Retinal pigment epithelial cell (primary cell): ENCODE measurements around the gene NCKAP5.

ENCODE experiments used
- DNase-seq: peaks from one replicate; pipeline ENCODE4 v3.0.0-alpha.2; 2010; ENCODE audit warnings: low read depth
- H3K4me3 ChIP-seq: 2 replicates; pipeline ENCODE4 v1.5.1; 2011; ENCODE audit warnings: mild to moderate bottlenecking, low read length, control low read depth, moderate library complexity
- CTCF ChIP-seq: conservative IDR thresholded peaks from 2 replicates; pipeline ENCODE4 v1.5.1; 2011; ENCODE audit warnings: low read depth, low read length, control low read depth, inconsistent platforms

NCKAP5 gene

GRCh38 chr2:132883430-132883829 lies 684.8 kb downstream of the NCKAP5 start:
- H3K4me3 ChIP-seq, result no peak overlapping the region
- no peak for TF ChIP-seq CTCF
- DNase-seq, result no peak

GRCh38 chr2:132881546-132881945 lies 686.7 kb downstream of the NCKAP5 start:
- DNase-seq, result no peak
- H3K4me3 ChIP-seq, result no peak overlapping the region
- no peak for TF ChIP-seq CTCF

GRCh38 chr2:132877923-132878322 lies 690.3 kb downstream of the NCKAP5 start:
- no peak for TF ChIP-seq CTCF
- DNase-seq, result no peak
- H3K4me3 ChIP-seq, result no peak overlapping the region

- no peak overlapping the region for H3K4me3 ChIP-seq
- TF ChIP-seq CTCF, result no peak
- no peak for DNase-seq
Measured at GRCh38 chr2:132876745-132877391, 691.4 kb downstream of the NCKAP5 start.

GRCh38 chr2:132875193-132875592 lies 693.1 kb downstream of the NCKAP5 start:
- no peak for TF ChIP-seq CTCF
- H3K4me3 ChIP-seq, result no peak overlapping the region
- no peak for DNase-seq

- no peak overlapping the region for H3K4me3 ChIP-seq
- DNase-seq, result no peak
- TF ChIP-seq CTCF, result no peak
Measured at GRCh38 chr2:132873738-132874137, 694.5 kb downstream of the NCKAP5 start.

GRCh38 chr2:132871831-132872230 lies 696.4 kb downstream of the NCKAP5 start:
- H3K4me3 ChIP-seq, result no peak overlapping the region
- no peak for DNase-seq
- TF ChIP-seq CTCF, result no peak
